HG03060 (cell line): Measurements from ENCODE around the gene MCC.
"Not testable (repeated sequence)": the region's sequence is repeated elsewhere in the genome, so short reads cannot be mapped to it uniquely, and the experiment has no call there.

Experiments used
- ATAC-seq: cut with Tn5 transposase; IDR thresholded peaks from one replicate; pipeline ENCODE4 v1.9.1; 2021; ENCODE audit warnings: low read depth, moderate number of reproducible peaks; ENCODE audit not compliant: unreplicated experiment

MCC gene

DNA sequence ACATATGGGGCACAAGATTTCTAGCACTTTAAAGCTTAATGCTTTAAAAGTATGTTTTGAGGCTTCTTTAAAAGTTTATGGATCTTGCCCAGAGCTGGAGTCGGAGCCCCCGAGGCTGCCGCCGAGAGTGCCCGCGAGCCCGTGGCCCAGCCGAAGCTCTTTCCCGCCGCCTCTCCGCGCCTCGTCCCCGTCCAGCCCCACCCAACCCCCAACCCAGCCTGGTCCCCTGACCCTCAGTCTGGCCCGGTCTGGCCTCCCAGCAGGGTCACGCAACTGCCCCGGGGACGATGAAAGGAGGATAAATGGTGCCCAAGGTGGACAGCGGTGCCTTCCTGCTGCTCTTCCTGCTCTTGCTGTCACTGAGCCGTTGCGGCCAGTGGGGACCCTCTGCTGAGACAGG is 55.2 kb downstream of the MCC start:
- no peak for ATAC-seq

DNA sequence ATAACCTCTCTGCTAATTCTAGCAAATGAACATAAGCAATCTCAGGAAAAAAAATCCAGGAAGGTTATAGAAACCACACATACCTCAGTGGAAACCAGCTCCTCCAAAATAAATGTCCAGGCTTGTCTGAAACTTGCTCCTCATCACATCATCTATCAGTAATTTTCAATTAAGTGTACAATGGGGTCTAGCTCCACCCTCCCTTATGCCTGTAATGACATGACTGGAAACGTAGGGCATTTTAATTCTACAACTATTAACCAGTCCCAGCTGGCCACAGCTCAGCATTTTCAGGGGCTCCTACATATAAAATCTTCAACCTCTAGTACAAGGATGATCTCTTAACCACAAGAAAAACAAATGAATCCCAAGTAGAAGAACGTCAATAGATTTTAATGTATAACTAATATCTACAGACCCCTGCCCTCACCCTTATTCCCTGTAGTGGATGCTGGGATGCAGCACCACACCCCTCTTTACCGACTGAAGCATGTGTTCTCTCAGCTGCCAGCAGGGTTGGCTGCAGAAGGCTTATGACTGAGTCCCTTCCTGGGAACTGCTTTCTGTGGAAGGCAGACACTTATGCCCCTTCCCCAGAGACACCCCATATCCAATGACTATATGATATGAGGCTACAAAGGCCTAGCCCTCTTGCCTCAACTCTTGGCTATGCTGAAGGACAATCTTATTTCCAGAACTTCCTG is 60.2 kb downstream of the MCC start:
- ATAC-seq: no peak

DNA sequence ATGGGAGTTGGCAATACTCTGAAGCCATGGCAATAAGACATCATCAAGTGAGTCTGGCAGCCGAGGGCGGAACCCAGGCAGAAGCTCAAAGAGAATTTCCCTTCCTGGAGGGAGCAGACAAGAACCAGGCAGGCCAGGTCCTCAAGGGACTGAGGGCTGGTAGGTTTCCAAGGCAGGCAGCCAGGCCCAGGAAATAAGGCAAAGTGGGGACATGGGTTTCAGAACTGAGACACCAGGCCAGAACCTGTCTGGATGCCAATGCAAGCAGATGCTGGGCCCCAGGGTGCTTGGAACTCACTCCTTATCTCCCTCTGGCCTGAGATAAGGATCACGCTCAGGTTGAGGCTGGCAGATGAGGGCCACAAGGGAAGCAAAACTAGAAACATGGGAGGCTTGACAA is 62.3 kb downstream of the MCC start:
- no peak for ATAC-seq

DNA sequence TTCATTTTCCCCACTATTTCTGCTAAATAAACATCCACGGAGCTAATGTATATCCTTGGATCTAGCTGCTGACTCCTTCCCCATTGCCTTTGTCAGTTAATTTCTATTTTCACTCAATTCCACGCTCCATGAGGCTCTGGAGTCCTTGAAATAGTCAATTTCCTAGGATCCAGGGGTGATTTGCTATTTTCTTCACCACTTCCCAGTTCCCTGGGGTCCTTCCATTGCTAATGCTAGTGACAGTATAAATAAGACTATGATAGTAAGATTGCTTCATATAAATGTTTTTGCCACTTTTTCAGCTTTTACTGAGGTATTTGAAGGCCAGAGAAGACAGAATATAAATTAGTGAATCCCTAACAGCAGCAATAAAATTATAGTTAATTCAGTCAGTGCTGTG is 66.6 kb downstream of the MCC start:
- ATAC-seq: no peak

DNA sequence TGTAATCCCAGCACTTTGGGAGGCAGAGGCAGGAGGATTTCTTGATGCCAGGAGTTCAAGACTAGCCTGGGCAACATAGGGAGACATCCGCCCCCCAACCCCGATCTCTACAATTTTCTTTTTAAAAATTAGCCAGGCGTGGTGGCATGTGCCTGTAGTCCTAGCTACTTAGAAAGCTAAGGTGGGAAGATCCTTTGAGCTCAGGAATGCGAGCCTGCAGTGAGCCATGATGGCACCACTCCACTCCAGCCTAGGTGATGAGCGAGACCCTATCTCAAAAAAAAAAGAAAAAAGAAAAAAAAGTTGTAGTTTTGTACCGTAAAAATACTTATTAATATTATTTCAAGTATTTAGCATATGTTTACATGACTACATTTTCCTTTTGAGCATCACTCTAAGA is 82.7 kb downstream of the MCC start:
- ATAC-seq: no peak

DNA sequence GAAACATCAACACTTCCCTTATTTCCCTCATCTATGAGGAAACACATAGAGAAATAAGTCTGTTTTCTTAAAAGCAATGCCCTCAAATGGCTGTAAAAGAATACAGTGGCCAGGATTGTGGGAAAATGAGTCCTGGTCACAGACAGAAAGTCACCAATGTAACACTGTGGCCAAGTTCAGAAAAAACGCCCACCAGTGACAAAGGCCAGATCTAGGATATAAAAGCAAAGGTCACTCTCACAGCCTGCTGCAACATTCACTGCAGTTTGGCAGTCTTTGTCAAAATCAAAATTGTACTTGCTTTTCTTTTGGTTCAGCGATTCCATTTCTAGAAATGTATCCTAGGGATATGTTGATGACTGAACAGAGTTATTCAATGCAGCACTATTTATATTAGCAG is 84.0 kb downstream of the MCC start:
- no peak for ATAC-seq

DNA sequence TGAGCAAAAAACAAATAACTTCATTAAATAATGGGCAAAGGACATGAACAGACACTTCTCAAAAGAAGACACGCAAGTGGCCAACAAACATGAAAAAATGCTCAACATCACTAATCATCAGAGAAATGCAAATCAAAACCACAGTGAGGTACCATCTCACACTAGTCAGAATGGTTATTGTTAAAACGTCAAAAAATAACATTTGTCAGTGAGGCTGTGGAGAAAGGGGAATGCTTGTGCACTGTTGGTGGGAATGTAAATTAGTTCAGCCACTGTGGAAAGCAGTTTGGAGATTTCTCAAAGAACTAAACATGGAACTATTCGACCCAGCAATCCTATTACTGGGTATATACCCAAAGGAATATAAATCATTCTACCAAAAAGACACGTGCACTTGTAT is 90.3 kb downstream of the MCC start:
- not testable (repeated sequence) for ATAC-seq

DNA sequence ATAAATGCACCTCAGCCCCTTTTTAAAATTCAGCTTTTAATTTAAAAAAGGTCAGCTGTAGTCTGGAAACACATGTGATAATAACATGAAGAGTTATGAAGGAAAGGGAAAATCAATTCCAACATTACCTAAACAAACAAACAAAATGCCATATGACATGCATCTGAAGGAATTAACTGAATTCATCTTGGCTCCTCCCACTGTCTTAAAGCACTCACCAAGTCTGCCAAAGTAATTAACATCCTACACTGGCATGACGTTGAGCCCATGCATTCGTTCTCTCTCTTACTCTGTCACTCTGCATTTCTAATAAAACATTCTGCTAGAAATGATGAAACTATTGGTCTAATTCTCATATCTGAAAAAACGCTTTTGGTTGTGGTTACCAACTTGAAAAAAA is 91.2 kb downstream of the MCC start:
- no peak for ATAC-seq

DNA sequence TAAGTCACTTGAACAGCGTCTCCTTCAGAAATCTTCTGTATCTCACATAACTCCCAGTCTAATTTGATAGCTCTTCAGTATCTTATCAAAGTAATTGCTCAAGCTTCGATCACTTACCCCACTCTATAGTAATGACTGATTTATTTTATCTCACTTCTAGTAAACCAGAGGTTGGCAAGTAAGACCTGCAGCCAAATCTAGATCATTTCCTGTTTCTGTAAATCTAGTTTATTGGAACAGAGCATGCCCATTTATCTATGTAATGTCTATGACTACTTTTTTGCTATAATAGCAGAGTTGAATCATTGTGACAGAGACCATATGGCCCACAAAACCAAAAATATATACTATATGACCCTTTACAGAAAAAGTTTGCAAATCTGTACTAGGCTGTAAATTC is 93.6 kb downstream of the MCC start:
- no peak for ATAC-seq

DNA sequence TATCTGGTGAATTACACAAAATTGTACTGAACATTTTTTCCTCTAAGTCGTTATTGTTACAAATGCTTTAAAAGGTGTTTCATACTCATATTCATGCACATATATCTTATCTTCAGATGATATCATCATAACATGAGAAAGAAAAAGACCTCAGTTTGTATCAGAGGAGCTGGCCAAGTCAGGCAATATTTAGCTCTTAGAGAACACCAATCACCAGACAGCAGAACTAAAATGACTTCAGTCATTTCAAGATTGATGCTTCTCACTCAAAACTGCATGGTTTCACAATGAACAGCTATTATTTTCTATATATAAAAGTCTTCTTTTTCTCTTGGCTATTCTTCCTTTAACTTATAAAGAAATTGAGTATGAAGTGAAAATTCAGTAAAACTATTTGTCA is 98.0 kb downstream of the MCC start:
- ATAC-seq: no peak

DNA sequence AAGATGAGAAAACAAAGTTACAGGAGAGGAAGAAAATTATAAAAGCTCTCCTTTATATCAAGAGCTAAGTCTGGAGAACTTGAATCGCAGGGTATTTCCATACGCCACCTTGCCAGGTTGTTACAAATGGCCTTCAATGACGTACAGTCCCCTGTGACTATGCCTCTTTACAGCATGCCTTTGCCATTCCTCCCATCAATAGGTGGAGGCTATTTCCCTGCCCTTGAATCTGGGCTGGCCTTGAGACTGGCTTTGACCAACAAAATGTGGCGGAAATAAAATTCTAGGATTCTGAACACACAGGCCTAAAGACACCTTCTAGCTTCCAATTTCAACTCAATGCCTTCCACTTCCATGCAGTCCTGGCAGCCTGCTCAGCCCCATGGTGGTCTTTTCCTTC is 99.1 kb downstream of the MCC start:
- ATAC-seq: no peak

DNA sequence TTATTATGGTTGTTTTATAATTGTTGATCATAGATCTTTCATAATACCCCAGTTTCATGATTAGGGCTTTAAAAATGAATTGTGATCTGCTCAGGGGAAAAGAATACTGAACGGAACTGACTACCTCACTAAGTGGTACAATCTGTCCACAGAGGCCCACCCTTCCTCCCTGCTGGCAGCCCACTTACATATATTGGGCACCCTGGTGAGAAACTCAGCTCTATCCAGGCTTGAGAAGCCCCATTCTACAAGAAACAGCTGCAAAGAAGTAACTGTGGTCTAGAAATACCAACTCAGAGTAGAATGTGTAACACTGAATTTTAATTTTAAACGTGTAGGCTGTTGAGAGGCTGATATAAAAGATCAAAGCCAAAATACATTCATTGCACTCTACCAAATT is 100.4 kb downstream of the MCC start:
- no peak for ATAC-seq

DNA sequence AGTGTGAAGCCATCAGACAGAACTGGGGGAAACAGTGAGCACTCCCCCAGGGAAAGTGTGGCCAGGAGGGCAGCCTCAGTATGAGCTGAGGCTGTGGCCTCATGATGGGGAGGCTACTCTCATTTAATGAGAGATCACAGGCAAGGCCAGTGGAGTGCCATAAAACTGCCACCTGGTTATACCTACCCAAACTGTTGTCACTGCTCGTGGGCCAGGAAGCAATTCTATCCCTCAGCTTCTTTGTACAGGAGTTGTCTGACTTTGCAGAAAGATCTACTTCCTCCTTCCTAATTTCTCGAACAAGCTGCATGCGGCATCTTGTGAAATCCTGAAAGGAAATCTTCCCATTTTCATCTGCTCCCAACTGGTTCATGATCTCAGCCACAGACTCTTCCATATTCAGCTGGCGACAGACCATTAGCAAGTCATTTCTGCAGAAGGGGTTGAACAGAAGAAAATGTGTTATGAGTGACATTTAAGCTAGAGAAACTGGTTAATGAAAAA is 103.4 kb downstream of the MCC start:
- no peak for ATAC-seq

DNA sequence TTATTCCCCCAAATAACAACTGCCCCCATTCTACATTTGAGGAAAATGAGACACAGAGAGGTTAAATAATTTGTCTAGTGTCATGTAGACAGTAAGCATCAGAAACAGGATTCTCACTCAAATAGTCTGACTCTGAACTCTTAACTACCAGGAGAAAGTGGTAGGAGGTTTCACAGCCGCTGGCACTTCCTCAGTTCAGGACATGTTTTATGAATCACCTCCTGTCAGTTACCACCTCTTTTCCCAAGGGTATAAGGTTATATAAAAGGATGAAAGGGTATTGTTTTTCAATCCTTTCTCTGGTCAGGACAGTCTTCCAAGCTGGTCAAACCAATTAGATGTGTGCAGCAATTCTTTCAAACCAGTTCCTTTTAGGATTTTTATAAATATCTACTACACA is 105.5 kb downstream of the MCC start:
- no peak for ATAC-seq

DNA sequence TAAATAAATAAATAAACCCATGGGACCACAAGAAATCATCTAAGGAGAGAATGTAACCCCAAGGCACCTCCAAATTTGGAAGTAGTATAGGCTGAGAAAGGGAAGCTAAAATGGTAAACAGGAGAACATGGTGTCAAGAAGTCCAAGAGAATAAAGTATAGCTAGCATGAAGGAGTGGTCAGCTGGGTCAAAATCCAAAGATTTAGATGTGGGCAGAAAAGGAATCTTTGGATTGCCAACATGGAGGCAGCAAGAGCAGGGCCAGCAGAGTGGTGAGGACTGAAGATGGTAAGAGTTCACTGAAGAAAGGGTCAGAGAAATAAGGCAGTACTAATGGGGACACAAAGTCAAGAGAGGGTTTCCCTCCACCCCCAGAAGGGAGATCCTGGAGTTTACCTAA is 106.5 kb downstream of the MCC start:
- ATAC-seq: no peak

DNA sequence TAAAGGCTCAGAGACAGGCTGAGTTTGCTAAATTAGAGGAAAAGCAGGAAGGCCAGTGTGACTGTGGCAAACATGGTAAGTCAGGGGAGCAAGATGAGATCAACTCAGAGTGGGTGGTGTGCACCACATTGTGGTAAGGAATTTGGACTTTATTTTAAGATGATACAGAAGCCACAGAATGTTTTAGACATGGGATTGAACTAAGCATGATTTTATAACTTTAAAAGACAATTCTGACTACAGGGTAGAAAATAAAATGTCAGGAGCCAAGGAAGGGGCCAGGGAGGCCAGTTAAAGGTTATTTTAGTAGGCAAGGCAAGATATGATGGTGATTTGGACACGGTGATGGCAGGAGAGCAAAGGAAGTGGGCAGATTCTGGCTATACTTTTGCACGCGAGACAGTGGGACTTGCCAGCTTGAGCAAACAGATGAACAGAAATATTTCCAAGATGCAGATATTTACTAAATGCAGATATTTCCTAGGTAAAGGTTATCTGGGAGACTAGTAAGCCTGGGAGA is 107.4 kb downstream of the MCC start:
- ATAC-seq: no peak

DNA sequence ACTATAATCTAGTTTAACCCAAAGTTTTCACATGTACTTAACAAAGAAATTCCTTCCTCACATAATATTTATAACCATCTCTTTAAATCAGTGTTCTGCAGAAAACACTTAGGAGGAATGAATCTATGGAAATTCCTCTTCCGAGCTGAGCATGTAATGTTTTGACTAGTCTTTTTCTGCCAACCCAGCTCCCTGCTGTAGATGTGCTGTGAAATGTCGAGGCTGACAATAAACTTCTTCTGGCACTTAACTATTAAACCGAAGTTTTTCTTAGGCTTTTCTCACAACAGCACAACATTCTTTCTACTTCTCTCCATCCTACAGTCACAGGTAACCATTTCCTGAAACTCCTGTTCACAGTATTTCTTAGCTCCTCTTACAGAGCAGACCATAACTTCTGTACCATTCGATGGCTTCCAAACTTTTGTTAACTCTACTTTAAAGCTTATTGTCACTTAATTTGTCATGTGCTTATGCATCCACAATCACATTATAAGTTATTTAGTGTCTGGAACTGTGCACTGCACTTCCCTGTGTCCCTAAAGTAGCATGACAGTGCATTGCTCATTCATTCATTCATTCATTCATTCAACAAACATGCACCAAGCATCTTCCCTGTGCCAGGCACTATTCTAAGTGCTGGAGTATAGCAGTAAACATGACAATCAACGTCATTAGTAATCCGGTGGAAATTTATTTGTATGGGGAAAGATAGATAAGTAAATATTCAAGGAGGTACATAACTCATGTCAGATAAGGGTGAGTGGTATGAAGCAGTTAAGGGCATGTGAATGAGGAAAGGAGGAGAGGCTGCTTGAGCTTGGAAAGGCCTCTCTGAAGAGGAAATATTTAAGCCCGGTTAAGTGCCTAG is 108.1 kb downstream of the MCC start:
- ATAC-seq: no peak

DNA sequence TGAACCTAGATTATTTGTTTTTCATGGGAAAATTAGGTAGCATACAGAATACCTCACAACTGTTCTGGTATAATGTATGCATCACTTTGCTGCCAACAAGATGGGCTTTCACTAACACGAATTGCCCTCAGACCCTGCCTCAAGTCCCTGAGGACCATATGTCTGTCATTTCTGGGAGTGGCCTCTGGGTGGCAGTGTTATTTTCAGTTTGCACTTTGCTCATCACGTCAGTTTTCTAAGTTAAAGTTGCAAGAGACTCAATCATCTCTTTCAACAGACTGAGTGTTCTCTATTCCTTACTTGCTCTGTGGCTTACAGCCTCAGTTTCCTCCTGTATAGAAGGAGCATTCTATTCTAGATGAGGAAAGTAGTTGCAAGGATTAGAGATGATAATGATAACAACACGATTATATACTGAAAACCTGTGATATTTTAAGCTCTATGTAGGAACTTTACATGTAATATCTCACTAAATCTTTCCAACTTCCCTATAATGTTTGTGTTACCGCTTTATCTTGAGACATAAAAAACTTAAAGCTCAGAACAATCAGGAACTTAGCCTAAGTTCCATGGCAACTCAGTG is 109.2 kb downstream of the MCC start:
- ATAC-seq: peak; percentile 64

DNA sequence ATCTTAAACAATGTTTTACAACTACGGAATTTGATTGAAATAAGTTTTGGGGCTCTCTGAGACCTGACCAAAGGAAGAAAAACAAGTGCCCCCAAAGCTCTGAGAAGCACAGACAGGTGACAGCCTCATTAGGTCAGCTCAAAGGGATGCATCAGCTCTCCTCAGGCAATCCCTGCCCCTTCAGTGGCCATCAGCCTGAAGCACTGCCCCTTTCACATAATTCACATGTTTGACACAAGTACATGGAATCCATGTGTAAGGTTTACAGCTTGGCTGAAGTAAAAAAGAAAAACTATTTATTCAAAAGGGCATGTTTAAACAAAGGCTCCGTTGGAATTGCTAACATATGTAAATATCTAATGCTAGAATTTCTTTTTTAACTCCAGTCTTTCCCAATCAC is 109.7 kb downstream of the MCC start:
- no peak for ATAC-seq

DNA sequence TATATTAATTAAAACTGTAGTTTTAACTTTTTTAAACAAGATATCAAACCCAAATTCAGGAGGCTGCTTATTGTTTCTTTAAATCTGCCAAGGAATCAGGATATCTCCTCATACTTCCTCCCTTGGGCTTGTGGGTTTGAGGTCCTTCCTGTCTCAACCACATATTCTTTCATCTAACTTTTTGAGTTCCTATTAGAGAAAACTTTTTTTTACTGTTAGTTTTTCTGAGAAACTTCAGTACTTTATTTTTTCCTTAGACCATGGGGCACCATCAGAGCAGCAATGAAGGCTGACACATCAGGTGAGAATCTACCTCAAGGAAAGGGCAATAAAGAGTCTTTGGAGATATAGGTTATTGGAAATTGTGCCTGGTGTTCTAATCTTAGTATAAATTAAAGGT is 110.2 kb downstream of the MCC start:
- ATAC-seq: no peak

DNA sequence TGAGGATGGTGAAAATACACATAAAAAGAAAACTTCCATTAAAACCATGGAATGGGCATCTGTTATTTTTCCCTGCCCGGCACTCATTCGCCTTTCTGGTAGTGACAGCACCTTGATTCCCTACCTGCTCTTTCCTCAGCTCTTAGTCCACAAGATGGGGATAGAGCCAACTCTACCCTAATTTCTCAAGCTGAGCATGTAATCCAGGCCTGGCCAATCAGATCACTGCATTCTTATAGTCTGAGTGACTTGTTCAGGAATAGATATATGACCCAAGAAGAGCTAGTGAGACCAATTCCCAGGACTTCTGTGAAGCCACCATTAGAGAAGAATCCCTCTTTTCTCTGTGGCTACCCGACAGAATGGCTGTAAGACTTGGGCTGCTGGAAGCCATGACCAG is 111.6 kb downstream of the MCC start:
- no peak for ATAC-seq
